Ecto neural progenitor cell (in vitro differentiated cells): ENCODE data around the gene ANGPTL4.
A peak's percentile ranks its signal among the peaks of the same experiment; 100 is the strongest.

Experiments used
- DNase-seq: peaks from one replicate; pipeline ENCODE4 v3.0.0-alpha.2; 2018; ENCODE audit warnings: low spot score

ANGPTL4 gene

GRCh38 chr19:8413629-8413995, 49.7 kb downstream of the ANGPTL4 start:
- no peak for DNase-seq

GRCh38 chr19:8416796-8417195, 52.8 kb downstream of the ANGPTL4 start:
- no peak for DNase-seq

DNA sequence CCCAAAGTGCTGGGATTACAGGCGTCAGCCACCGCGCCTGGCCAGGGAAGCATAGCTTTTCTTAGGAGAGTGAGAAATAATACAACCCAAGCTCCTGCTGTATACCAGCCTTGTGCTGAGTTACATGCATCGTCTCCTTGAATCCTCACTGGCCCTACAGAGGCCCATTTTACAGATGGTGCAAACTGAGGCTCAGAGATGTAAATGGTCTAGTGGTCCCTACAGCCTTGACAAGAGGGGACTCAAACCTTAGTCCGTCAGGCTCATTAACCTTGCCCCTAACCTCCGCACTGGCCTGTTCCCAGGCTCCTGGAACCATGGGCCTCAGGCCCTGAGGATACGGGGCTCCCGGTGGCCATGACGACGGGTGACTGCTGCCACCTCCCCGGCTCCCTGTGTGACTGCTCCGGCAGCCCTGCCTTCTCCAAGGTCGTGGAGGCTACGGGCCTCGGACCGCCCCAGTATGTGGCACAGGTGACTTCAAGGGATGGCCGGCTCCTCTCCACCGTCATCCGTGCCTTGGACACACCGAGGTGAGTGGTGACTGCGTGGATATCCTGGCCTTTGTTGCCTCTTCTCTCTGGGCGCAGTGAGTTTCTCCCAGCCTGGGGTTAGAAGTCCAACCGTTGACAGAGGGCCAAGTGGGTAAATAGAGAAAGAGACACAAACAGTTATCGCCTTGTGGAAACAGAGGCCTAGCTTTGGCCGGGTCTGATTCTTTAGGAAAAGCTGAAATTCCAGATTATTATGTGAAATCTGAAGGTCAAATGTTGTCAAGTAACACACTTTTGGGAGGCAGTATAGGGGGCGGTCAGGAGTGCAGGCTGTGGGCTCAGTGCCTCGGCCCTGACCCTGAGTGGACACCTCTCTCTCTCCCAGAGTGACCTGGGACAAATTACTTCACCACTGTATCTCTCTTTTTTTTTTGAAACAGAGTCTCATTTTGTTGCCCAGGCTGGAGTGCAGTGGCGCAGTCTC, 57.8 kb downstream of the ANGPTL4 start:
- no peak for DNase-seq

GRCh38 chr19:8423817-8424223, 59.9 kb downstream of the ANGPTL4 start:
- peak; percentile 58 for DNase-seq
